ENCODE data around the gene PHACTR1. TPM values are rescaled to one million over a fixed set of nuclear protein-coding genes. Genes with fewer than 3 reads are reported as not detected.

Gene PHACTR1
- total and polyA plus RNA-seq, 3 donors from 2014 or later = 5.1 to 7.6 (median 6.5) TPM

GRCh38 chr6:13292774-13293173 is 576.2 kb downstream of the PHACTR1 start:
- 88 to 92% methylated on average over 9 of the region's 9 CpGs for WGBS, 2 donors
- no peaks in the 10 kb centered on the region for H3K36me3 ChIP-seq (ENCODE audit: low read depth, missing control alignments)

DNA sequence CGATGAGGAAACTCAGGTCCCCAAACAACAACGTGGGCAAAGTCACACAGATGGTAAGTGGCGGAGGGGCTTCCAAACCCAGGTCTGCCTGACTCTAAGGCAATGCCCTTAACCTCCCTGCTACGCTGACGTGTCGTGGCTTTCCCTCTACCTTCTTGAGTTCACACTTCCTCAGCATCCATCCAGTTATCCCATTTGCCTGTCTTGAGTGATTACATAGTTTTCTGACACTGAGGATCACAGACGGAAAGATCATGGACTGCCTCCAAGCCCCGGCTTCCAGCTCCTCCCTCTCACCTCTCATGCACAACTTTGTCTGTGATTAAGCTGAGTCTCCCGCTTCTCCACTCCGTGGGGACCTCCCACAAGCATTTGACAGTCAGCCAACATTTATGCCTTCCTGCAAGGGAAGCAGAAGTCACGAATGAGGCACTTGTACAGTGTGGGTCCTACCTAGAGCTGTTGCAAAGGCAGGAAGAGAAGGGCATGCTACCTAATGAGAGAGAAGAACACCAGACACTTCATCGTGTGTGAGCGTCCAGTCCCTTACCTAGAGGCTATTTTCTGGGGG is 578.0 kb downstream of the PHACTR1 start:
- no peak for TF ChIP-seq POLR2A (IDR thresholded peaks at IDR 0.05)
- TF ChIP-seq, protein P1, sequence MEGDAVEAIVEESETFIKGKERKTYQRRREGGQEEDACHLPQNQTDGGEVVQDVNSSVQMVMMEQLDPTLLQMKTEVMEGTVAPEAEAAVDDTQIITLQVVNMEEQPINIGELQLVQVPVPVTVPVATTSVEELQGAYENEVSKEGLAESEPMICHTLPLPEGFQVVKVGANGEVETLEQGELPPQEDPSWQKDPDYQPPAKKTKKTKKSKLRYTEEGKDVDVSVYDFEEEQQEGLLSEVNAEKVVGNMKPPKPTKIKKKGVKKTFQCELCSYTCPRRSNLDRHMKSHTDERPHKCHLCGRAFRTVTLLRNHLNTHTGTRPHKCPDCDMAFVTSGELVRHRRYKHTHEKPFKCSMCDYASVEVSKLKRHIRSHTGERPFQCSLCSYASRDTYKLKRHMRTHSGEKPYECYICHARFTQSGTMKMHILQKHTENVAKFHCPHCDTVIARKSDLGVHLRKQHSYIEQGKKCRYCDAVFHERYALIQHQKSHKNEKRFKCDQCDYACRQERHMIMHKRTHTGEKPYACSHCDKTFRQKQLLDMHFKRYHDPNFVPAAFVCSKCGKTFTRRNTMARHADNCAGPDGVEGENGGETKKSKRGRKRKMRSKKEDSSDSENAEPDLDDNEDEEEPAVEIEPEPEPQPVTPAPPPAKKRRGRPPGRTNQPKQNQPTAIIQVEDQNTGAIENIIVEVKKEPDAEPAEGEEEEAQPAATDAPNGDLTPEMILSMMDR (IDR thresholded peaks at IDR 0.05) = no peak
- intact Hi-C loops (cut with DNase I; ENCODE audit: low total_unique reads) = no loop called here
- WGBS, 2 donors = 69% methylated on average over 13 of the region's 13 CpGs
- Histone ChIP-seq H3K27me3 (no peaks in the 10 kb centered on the region), H3K9me3 (no peaks in the 10 kb centered on the region), H3K4me1 (no peaks in the 10 kb centered on the region), H3K36me3 (ENCODE audit: low read depth, missing control alignments) (no peaks in the 10 kb centered on the region), H3K27ac (no peak overlapping the region), H3K4me3 (no peak overlapping the region)
- DNase-seq = no peak

More at GRCh38 chr6:13292774-13293173, 576.2 kb downstream of the PHACTR1 start:
- H3K4me3 ChIP-seq = no peak overlapping the region
- no peak for DNase-seq
- H3K27ac ChIP-seq = no peak overlapping the region
- intact Hi-C loops (cut with DNase I; ENCODE audit: low total_unique reads) = no loop called here
- no peaks in the 10 kb centered on the region for H3K27me3 ChIP-seq
- no peak for TF ChIP-seq POLR2A (IDR thresholded peaks at IDR 0.05)
- TF ChIP-seq, protein P1 (IDR thresholded peaks at IDR 0.05) = no peak
- H3K9me3 ChIP-seq = no peaks in the 10 kb centered on the region
- no peaks in the 10 kb centered on the region for H3K4me1 ChIP-seq

DNA sequence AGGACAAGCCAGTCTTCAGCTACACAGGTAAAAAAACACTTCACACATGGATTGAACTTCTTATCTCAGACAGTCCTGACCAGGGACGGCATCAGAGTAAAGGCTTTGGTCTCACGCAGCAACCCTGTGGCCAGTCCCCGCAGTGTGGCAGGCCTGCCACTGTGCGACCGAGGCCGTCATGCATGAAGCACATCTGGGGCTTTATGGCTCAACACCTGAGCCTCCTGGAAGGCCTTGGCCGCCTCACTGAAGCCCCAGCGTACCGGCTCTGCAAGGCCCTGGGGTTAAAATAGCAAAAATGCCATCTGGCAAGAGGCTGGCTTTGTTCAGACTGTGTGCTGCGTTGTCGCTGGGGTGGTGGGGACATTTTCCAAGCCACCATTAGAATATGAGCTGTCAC is 579.0 kb downstream of the PHACTR1 start:
- 92 to 99% methylated on average over 8 to 11 of the region's 11 CpGs for WGBS, 2 donors
- Histone ChIP-seq H3K4me3 (no peak overlapping the region), H3K27ac (no peak overlapping the region), H3K27me3 (no peaks in the 10 kb centered on the region), H3K4me1 (no peaks in the 10 kb centered on the region), H3K9me3 (no peaks in the 10 kb centered on the region), H3K36me3 (ENCODE audit: low read depth, missing control alignments) (no peaks in the 10 kb centered on the region)
- no peak for DNase-seq
- TF ChIP-seq, protein P1 (IDR thresholded peaks at IDR 0.05) = no peak
- no peak for TF ChIP-seq POLR2A (IDR thresholded peaks at IDR 0.05)
- intact Hi-C loops (cut with DNase I; ENCODE audit: low total_unique reads) = no loop called here

DNA sequence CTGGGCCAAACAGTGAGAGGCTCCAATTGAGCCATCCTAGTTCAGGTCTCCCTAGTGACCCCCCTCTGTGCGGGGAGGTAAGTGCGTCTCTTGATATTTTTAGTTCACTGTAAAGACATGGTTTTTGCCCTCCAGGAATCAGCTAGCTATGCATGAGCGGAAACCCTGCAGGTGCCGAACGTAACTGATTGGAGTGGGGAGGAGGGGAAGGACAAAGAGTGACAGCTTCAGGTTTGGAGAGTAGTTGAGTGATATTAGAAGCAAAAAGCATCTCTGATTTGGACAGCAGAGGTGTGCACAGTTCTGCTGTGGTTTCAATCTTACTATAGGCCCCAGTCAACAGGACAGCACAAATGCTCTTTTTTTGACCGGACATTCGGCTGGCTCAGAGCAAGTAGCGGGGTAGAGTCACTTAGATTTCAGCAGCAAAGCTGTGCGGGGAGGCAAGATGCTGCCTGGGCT is 580.0 kb downstream of the PHACTR1 start:
- Histone ChIP-seq H3K4me3 (no peak overlapping the region), H3K36me3 (ENCODE audit: low read depth, missing control alignments) (no peaks in the 10 kb centered on the region), H3K4me1 (no peaks in the 10 kb centered on the region), H3K27me3 (no peaks in the 10 kb centered on the region), H3K9me3 (no peaks in the 10 kb centered on the region), H3K27ac (no peak overlapping the region)
- DNase-seq = no peak
- intact Hi-C loops (cut with DNase I; ENCODE audit: low total_unique reads) = no loop called here
- TF ChIP-seq, protein P1 (IDR thresholded peaks at IDR 0.05) = no peak
- TF ChIP-seq POLR2A (IDR thresholded peaks at IDR 0.05) = no peak
- 91 to 96% methylated on average over 9 of the region's 9 CpGs for WGBS, 2 donors

DNA sequence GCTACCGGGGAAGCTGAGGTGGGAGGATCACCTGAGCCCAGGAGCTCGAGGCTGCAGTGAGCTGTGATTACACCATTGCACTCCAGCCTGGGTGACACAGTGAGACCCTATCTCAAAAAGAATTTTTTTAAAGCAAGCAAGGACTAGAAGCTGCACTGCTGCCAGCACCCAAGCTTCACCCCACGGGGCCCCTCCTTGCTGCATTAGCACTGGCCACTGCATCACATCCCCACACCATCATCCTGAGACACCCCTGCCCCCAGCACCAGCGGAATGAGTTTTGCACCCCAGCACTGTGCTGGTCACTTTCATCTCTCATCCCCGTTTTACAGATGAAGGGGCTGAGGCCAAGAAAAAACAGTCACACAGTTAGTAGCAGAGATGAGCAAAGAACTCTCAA is 580.8 kb downstream of the PHACTR1 start:
- TF ChIP-seq, protein P1 (IDR thresholded peaks at IDR 0.05) = no peak
- no peak for TF ChIP-seq POLR2A (IDR thresholded peaks at IDR 0.05)
- H3K4me1 ChIP-seq = no peaks in the 10 kb centered on the region
- DNase-seq = no peak
- no peak overlapping the region for H3K4me3 ChIP-seq
- H3K9me3 ChIP-seq = no peaks in the 10 kb centered on the region
- no peaks in the 10 kb centered on the region for H3K36me3 ChIP-seq (ENCODE audit: low read depth, missing control alignments)
- no peak overlapping the region for H3K27ac ChIP-seq
- 84 to 92% methylated on average over 5 of the region's 5 CpGs for WGBS, 2 donors
- H3K27me3 ChIP-seq = no peaks in the 10 kb centered on the region
- intact Hi-C loops (cut with DNase I; ENCODE audit: low total_unique reads) = no loop called here

Measured in testis (tissue), 3 donors.